GM12878 (cell line): ENCODE results near the gene PCK1. TPM values are rescaled to one million over a fixed set of nuclear protein-coding genes. Genes with fewer than 3 reads are reported as not detected.

Experiments used
- ATAC-seq: fragments of 200-7000 bp; cut with Tn5 transposase; 3 replicates; pipeline ENCODE4 v1.9.1; 2020; ENCODE audit warnings: mild to moderate bottlenecking, moderate library complexity
- BruUV-seq: library from RNA; stranded (reverse); fragments of 400-500 nt; replicated peaks from 2 replicates; lab custom pipeline; 2021; lab: Mats Ljungman, UMichigan
- CTCF ChIA-PET: fragments of 300-600 bp; sonication (Branson Sonifier 250); formaldehyde crosslinking; extraction: SDS; loops from one replicate; lab custom pipeline; 2021; ENCODE audit warnings: inconsistent platforms; lab: Yijun Ruan, JAX
- POLR2A ChIA-PET: fragments of 350-600 bp; formaldehyde crosslinking; extraction: SDS; loops from one replicate; lab custom pipeline; 2021; ENCODE audit warnings: inconsistent platforms; lab: Charles Lee
- RAD21 ChIA-PET: fragments of 300-600 bp; sonication (Branson Sonifier 250); formaldehyde crosslinking; loops from one replicate; lab custom pipeline; 2023; ENCODE audit warnings: antibody characterized with exemption; ENCODE audit not compliant: unreplicated experiment; lab: Charles Lee
- SMC1A ChIA-PET: fragments of 300-600 bp; sonication (Branson Sonifier 250); formaldehyde crosslinking; loops from one replicate; lab custom pipeline; 2023; ENCODE audit not compliant: unreplicated experiment, uncharacterized antibody; lab: Charles Lee
- DNase-seq: peaks from one replicate; pipeline ENCODE4 v3.0.0-alpha.2; 2011; ENCODE audit warnings: low read depth, low spot score
- FAIRE-seq: peaks from 3 replicates; lab custom pipeline; 2011; peaks lifted over from hg19 to GRCh38; lab: Jason Lieb, UNC
- H2AFZ ChIP-seq: 2 replicates; pipeline ENCODE4 v1.6.0; 2011; ENCODE audit warnings: low read depth, low read length, control low read depth; ENCODE audit not compliant: control insufficient read depth
- H3K27ac ChIP-seq: 2 replicates; pipeline ENCODE4 v1.5.1; 2011; ENCODE audit warnings: control low read depth; ENCODE audit not compliant: control insufficient read depth, insufficient read depth
- H3K27me3 ChIP-seq, 2 experiments: replicated peaks in 1 of 2; 2 replicates each; pipeline versions ENCODE4 v1.6.0 to v1.6.1; 2011; ENCODE audit warnings: low read length in 1 of 2; ENCODE audit not compliant: control insufficient read depth in 2 of 2, insufficient read depth in 2 of 2
- H3K36me3 ChIP-seq, 2 experiments: 2 replicates each; pipeline ENCODE4 v1.5.1; 2011; ENCODE audit warnings: low read length in 1 of 2; ENCODE audit not compliant: control insufficient read depth in 2 of 2, insufficient read depth in 2 of 2
- H3K4me1 ChIP-seq: 2 replicates; pipeline ENCODE4 v1.6.1; 2011; ENCODE audit warnings: mild to moderate bottlenecking, low read length, moderate library complexity, mixed read lengths; ENCODE audit not compliant: control insufficient read depth, insufficient read depth
- H3K4me2 ChIP-seq: 2 replicates; pipeline ENCODE4 v1.6.0; 2011; ENCODE audit warnings: control low read depth; ENCODE audit not compliant: control insufficient read depth, insufficient read depth
- H3K4me3 ChIP-seq: fragments of 200-600 bp; sonication (generic); 2 replicates; pipeline ENCODE4 v1.5.1; 2016
- H3K79me2 ChIP-seq: 2 replicates; pipeline ENCODE4 v1.6.0; 2011; ENCODE audit warnings: low read length; ENCODE audit not compliant: control insufficient read depth, insufficient read depth
- H3K9ac ChIP-seq: 2 replicates; pipeline ENCODE4 v1.8.0; 2011; ENCODE audit warnings: low read length, control low read depth, mixed read lengths; ENCODE audit not compliant: control insufficient read depth, insufficient read depth
- H3K9me3 ChIP-seq: replicated peaks from 3 replicates; pipeline ENCODE4 v1.5.1; 2011; ENCODE audit warnings: mild to moderate bottlenecking, low read length; ENCODE audit not compliant: control insufficient read depth, insufficient read depth
- H4K20me1 ChIP-seq: 2 replicates; pipeline ENCODE4 v1.6.0; 2011; ENCODE audit not compliant: control insufficient read depth, insufficient read depth
- CBX5 ChIP-seq: sonication (generic); IDR thresholded peaks from 2 replicates; pipeline ENCODE4 v1.6.1; 2016; ENCODE audit warnings: low read depth, moderate library complexity, mild to moderate bottlenecking, inconsistent platforms
- ESRRA ChIP-seq: IDR thresholded peaks from 2 replicates; pipeline ENCODE4 v1.6.1; 2012; ENCODE audit warnings: mild to moderate bottlenecking, low read length, improper control_type of control experiment
- FOXK2 ChIP-seq: fragments of 450-650 bp; IDR thresholded peaks from 2 replicates; pipeline ENCODE4 v1.6.1; 2017; ENCODE audit warnings: mild to moderate bottlenecking, moderate library complexity
- HDAC2 ChIP-seq: fragments of 200-600 bp; sonication (generic); IDR thresholded peaks from 2 replicates; pipeline ENCODE4 v1.6.1; 2017
- IRF4 ChIP-seq: IDR thresholded peaks from 2 replicates; pipeline ENCODE4 v1.6.1; 2011; ENCODE audit warnings: low read depth, low read length
- JUND ChIP-seq: IDR thresholded peaks from 2 replicates; pipeline ENCODE4 v1.6.1; 2012; ENCODE audit warnings: low read depth, mild to moderate bottlenecking, low read length, improper control_type of control experiment, moderate library complexity
- KDM1A ChIP-seq: fragments of 200-600 bp; sonication (generic); IDR thresholded peaks from 2 replicates; pipeline ENCODE4 v1.6.1; 2016; ENCODE audit warnings: borderline replicate concordance
- NR2F1 ChIP-seq: fragments of 450-650 bp; conservative IDR thresholded peaks from 2 replicates; pipeline ENCODE4 v1.6.1; 2017; ENCODE audit warnings: mild to moderate bottlenecking
- RAD51 ChIP-seq: fragments of 450-650 bp; IDR thresholded peaks from 2 replicates; pipeline ENCODE4 v1.6.1; 2016; ENCODE audit warnings: moderate library complexity, mild to moderate bottlenecking, inconsistent platforms
- RBBP5 ChIP-seq: fragments of 200-600 bp; sonication (generic); conservative IDR thresholded peaks from 2 replicates; pipeline ENCODE4 v1.6.1; 2016
- SMARCA5 ChIP-seq: fragments of 450-650 bp; IDR thresholded peaks from 2 replicates; pipeline ENCODE4 v1.6.1; 2017; ENCODE audit warnings: mild to moderate bottlenecking
- SRF ChIP-seq, 2 experiments: IDR thresholded peaks; 2 replicates each; pipeline ENCODE4 v1.6.1; 2011; ENCODE audit warnings: low read depth in 2 of 2, low read length in 2 of 2, mild to moderate bottlenecking in 1 of 2, moderate library complexity in 1 of 2
- TCF7 ChIP-seq: IDR thresholded peaks from 2 replicates; pipeline ENCODE4 v1.6.1; 2014; ENCODE audit warnings: antibody characterized with exemption, borderline replicate concordance
- YBX1 ChIP-seq: fragments of 450-650 bp; IDR thresholded peaks from 2 replicates; pipeline ENCODE4 v1.6.1; 2016; ENCODE audit warnings: antibody characterized with exemption
- ZNF274 ChIP-seq: IDR thresholded peaks from one replicate; pipeline ENCODE4 v1.8.0; 2011; ENCODE audit not compliant: insufficient read length, insufficient read depth
- ZSCAN29 ChIP-seq: fragments of 450-650 bp; IDR thresholded peaks from 2 replicates; pipeline ENCODE4 v1.6.1; 2017; ENCODE audit warnings: mild to moderate bottlenecking, moderate library complexity
- ZZZ3 ChIP-seq: IDR thresholded peaks from 2 replicates; pipeline ENCODE4 v1.6.1; 2011; ENCODE audit warnings: low read depth; ENCODE audit not compliant: control insufficient read depth, insufficient read length
- WGBS: methylation state at CpG from one replicate; pipeline ENCODE4 v1.1.6; 2016; ENCODE audit warnings: low lambda C conversion rate; ENCODE audit not compliant: insufficient replicate concordance, insufficient coverage; ENCODE audit errors: missing lambda C conversion rate; 5-methylcytosine and 5-hydroxymethylcytosine counted together
- in situ Hi-C: fragments of 300-500 bp; cut with MboI; formaldehyde crosslinking; loops from 9 replicates; pipeline ENCODE4 v1.14.3; 2018; ENCODE audit warnings: mixed read lengths
- intact Hi-C: fragments of 100-400 bp; cut with micrococcal nuclease; formaldehyde crosslinking; loops from one replicate; pipeline ENCODE4 v1.14.2; 2022; ENCODE audit not compliant: unreplicated experiment
- polyA plus RNA-seq, 11 experiments: library from polyadenylated mRNA; depleted of rRNA in 4 of 11; unstranded in 6 of 11; stranded (reverse) in 5 of 11; fragments of >200 nt; fragmentation: Nextera tagmentation in 4 of 11; fragmentation: Illumina TruSeq in 1 of 11; extraction: Ambion mirVana in 4 of 11; extraction: Trizol in 1 of 11; gene quantifications; 1 replicate in 1 of 11; 2 replicates in 10 of 11; pipeline versions ENCODE4 v1.2.1 to v1.2.3, GENCODE V29; 2011 to 2016; ENCODE audit warnings: inconsistent platforms in 2 of 11, missing spikeins in 2 of 11, low read depth in 1 of 11
- total RNA-seq, 4 experiments: library from RNA; depleted of rRNA in 3 of 4; stranded (reverse); fragments of >200 nt in 3 of 4; fragmentation: Illumina TruSeq in 1 of 4; extraction: Trizol in 1 of 4; gene quantifications; 2 replicates each; pipeline versions ENCODE4 v1.2.1 to v1.2.3, GENCODE V29; 2013 to 2021
- TF ChIP-seq, protein P1 (sequence below): fragments of 450-650 bp; IDR thresholded peaks from 2 replicates; pipeline ENCODE4 v1.6.1; 2017; ENCODE audit warnings: low read depth, mild to moderate bottlenecking, moderate library complexity
- TF ChIP-seq, protein P2 (sequence below): fragments of 450-650 bp; IDR thresholded peaks from 2 replicates; pipeline ENCODE4 v1.6.1; 2017; ENCODE audit warnings: mild to moderate bottlenecking

Gene PCK1
- total and polyA plus RNA-seq, 10 of the 15 experiments (the other 5 are each of a cell fraction or from before 2014, with no cell fraction given), result 0.02 to 0.33 (median 0.09) TPM; not detected in 5

DNA sequence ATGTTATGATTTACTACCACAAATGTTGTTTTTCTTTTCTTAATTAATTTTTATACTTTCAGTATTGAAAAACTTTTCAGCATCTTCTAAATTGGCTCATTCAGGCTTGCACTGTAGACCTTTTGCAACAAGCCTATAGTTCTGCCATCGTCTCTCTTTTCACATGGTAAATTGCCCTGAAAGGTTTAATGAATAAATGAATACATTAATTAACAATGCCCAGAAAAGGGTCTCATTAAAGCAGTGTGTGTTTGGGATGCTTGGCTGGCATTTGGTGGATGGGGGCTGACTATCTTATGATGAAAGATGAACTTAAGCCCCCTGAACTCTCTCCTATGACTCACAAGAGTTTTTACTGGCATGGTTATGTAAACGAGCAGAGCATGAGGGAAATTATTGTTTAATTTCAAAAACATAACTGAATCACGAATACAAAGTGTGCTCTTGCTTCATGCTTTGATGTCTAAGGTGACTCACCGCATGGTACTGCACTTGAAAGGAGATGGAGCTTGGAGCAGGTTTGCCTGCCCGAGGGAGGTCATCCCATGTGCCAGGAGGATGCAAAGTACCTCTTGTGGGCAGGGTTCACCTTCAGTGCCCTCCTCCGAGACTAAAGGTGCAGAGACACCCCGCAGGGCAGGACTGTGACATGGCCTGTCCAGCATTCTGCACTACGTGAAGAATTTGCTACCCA, 13.8 kb upstream of the PCK1 start:
- SMC1A ChIA-PET, result no interaction called here
- intact Hi-C loops, result no loop called here
- RAD21 ChIA-PET, result no interaction called here
- no peaks in the 10 kb centered on the region for H3K79me2 ChIP-seq
- H3K27me3 ChIP-seq, result peaks cover 1 to 4% of the 10 kb centered on the region in 2 experiments; a peak in 3 of 4 replicates
- H2AFZ ChIP-seq, result no peak overlapping the region
- no peak overlapping the region for H3K4me3 ChIP-seq
- H3K4me1 ChIP-seq, result no peaks in the 10 kb centered on the region
- no peak for TF ChIP-seq ZZZ3
- TF ChIP-seq, protein P1, sequence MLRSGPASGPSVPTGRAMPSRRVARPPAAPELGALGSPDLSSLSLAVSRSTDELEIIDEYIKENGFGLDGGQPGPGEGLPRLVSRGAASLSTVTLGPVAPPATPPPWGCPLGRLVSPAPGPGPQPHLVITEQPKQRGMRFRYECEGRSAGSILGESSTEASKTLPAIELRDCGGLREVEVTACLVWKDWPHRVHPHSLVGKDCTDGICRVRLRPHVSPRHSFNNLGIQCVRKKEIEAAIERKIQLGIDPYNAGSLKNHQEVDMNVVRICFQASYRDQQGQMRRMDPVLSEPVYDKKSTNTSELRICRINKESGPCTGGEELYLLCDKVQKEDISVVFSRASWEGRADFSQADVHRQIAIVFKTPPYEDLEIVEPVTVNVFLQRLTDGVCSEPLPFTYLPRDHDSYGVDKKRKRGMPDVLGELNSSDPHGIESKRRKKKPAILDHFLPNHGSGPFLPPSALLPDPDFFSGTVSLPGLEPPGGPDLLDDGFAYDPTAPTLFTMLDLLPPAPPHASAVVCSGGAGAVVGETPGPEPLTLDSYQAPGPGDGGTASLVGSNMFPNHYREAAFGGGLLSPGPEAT, result no peak
- TF ChIP-seq RAD51, result no peak
- TF ChIP-seq NR2F1, result no peak
- no peak for TF ChIP-seq YBX1
- no peak for TF ChIP-seq ZSCAN29
- no peak for TF ChIP-seq JUND
- no peak for TF ChIP-seq IRF4
- no peak for TF ChIP-seq SRF (IDR thresholded peaks at IDR 0.05; ENCODE audit: low read depth in 2 of 2, low read length in 2 of 2)
- no peak for TF ChIP-seq RBBP5
- TF ChIP-seq, protein P2, sequence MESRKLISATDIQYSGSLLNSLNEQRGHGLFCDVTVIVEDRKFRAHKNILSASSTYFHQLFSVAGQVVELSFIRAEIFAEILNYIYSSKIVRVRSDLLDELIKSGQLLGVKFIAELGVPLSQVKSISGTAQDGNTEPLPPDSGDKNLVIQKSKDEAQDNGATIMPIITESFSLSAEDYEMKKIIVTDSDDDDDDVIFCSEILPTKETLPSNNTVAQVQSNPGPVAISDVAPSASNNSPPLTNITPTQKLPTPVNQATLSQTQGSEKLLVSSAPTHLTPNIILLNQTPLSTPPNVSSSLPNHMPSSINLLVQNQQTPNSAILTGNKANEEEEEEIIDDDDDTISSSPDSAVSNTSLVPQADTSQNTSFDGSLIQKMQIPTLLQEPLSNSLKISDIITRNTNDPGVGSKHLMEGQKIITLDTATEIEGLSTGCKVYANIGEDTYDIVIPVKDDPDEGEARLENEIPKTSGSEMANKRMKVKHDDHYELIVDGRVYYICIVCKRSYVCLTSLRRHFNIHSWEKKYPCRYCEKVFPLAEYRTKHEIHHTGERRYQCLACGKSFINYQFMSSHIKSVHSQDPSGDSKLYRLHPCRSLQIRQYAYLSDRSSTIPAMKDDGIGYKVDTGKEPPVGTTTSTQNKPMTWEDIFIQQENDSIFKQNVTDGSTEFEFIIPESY, result no peak
- TF ChIP-seq SMARCA5, result no peak
- TF ChIP-seq ZNF274, result no peak
- no peak for TF ChIP-seq HDAC2
- TF ChIP-seq FOXK2, result no peak
- no peak for TF ChIP-seq TCF7
- TF ChIP-seq CBX5, result no peak
- no peak for TF ChIP-seq KDM1A
- no peak for TF ChIP-seq ESRRA
- H4K20me1 ChIP-seq, result no peaks in the 10 kb centered on the region
- 8% methylated on average over 8 of the region's 8 CpGs for WGBS
- no peak overlapping the region for H3K4me2 ChIP-seq
- in situ Hi-C loops, result no loop called here
- FAIRE-seq, result no peak
- no peak overlapping the region for H3K27ac ChIP-seq
- no peak for DNase-seq
- no peaks in the 10 kb centered on the region for H3K9me3 ChIP-seq
- BruUV-seq, result no TSS peak
- no peak overlapping the region for H3K9ac ChIP-seq
- POLR2A ChIA-PET, result no interaction called here
- CTCF ChIA-PET, result no interaction called here
- no peaks in the 10 kb centered on the region for H3K36me3 ChIP-seq
- no peak for ATAC-seq
